ENCODE measurements around the gene KIF1C. TPM values are rescaled to one million over a fixed set of nuclear protein-coding genes. Genes with fewer than 3 reads are reported as not detected.

KIF1C gene
- total RNA-seq, 1 experiment from 2014 or later: 85.6 TPM

GRCh38 chr17:4980644-4981216 lies 17.0 kb upstream of the KIF1C start:
- H3K79me2 ChIP-seq (ENCODE audit: insufficient read depth, low read length): no peaks in the 10 kb centered on the region
- DNase-seq: peak; percentile 72
- H3K9me3 Mint-ChIP-seq: no peaks in the 10 kb centered on the region
- H3K56ac ChIP-seq (ENCODE audit: insufficient read length, low read depth, low read length): no peak overlapping the region
- H3K4me1 Mint-ChIP-seq: peaks cover 7 to 10% of the 10 kb centered on the region in 2 experiments
- no peak overlapping the region for H3K9ac ChIP-seq (ENCODE audit: extremely low read depth, insufficient read length, low read length)
- H3K4me1 ChIP-seq (ENCODE audit: insufficient read depth, low read length): peaks cover 4% of the 10 kb centered on the region; the same call in 1 of the 2 replicates
- H3K23me2 ChIP-seq (ENCODE audit: insufficient read length, low read depth, low read length, poor library complexity, severe bottlenecking): no peaks in the 10 kb centered on the region
- H3K4me3 Mint-ChIP-seq: peak overlapping the region in 1 of 2 experiments; percentile 52; a peak in 2 of 5 replicates
- no peak overlapping the region for H4K91ac ChIP-seq (ENCODE audit: insufficient read length, low read depth, low read length)
- no peak overlapping the region for H3K18ac ChIP-seq (ENCODE audit: insufficient read length, low read depth, low read length)
- H2BK15ac ChIP-seq (ENCODE audit: low read depth, low read length): no peak overlapping the region
- no peaks in the 10 kb centered on the region for H3K9me3 ChIP-seq (ENCODE audit: control insufficient read depth, low read depth, low read length)
- peak overlapping the region in 1 of 3 experiments; percentile 66; a peak in 1 of 7 replicates for H3K27ac Mint-ChIP-seq
- H4K20me1 ChIP-seq (ENCODE audit: control insufficient read depth, insufficient read depth, insufficient read length): no peaks in the 10 kb centered on the region
- no peak overlapping the region for H4K5ac ChIP-seq (ENCODE audit: insufficient read length, low read depth, low read length)
- peaks cover 12% of the 10 kb centered on the region; the same call in 1 of the 2 replicates for H3K27me3 ChIP-seq (ENCODE audit: insufficient read depth, low read length)
- no peak overlapping the region for H3K14ac ChIP-seq (ENCODE audit: insufficient read depth, low read length)
- no CpG with 5 or more reads among the region's 6 CpGs for WGBS (ENCODE audit: extremely low coverage, insufficient read length, low lambda C conversion rate)
- H4K8ac ChIP-seq (replicated peaks; ENCODE audit: insufficient read length, low read depth, low read length): no peak overlapping the region
- no peak overlapping the region for H3K4me2 ChIP-seq (ENCODE audit: insufficient read depth, insufficient read length, low read length)
- H3K27me3 Mint-ChIP-seq (ENCODE audit: low read depth): peaks cover 73% of the 10 kb centered on the region
- H3T11ph ChIP-seq (ENCODE audit: low read length): no peak overlapping the region
- H3K4ac ChIP-seq (ENCODE audit: low read depth, low read length): no peak overlapping the region
- H3K23ac ChIP-seq (ENCODE audit: insufficient read length, low read depth, low read length): no peak overlapping the region
- peak; percentile 81 for TF ChIP-seq CTCF (conservative IDR thresholded peaks at IDR 0.05)
- H3K27ac ChIP-seq (ENCODE audit: insufficient read length, low read depth, low read length): no peak overlapping the region
- H2BK20ac ChIP-seq (ENCODE audit: low read depth, low read length, poor library complexity, severe bottlenecking): no peak overlapping the region
- H2AK5ac ChIP-seq (ENCODE audit: insufficient read length, low read length): no peak overlapping the region
- no peak overlapping the region for H2BK12ac ChIP-seq (ENCODE audit: insufficient read length, low read depth, low read length)
- no peak overlapping the region for H2AFZ ChIP-seq (ENCODE audit: low read length)
- no peak overlapping the region for H2BK5ac ChIP-seq (ENCODE audit: insufficient read length, low read length)
- no peaks in the 10 kb centered on the region for H3K79me1 ChIP-seq (ENCODE audit: insufficient read depth, low read depth, low read length, poor library complexity, severe bottlenecking)
- H3K36me3 Mint-ChIP-seq (ENCODE audit: insufficient read depth in 1 of 3, low read depth in 3 of 3): peaks cover 0 to 32% (median 4%) of the 10 kb centered on the region in 3 experiments; a peak in 3 of 7 replicates
- H2BK120ac ChIP-seq (ENCODE audit: low read depth, low read length, poor library complexity, severe bottlenecking): no peak overlapping the region

Data from H9 (cell line).